Adipocyte (in vitro differentiated cells): ENCODE results near the gene DMRTA2.
A peak's percentile ranks its signal among the peaks of the same experiment; 100 is the strongest.

Experiments
- DNase-seq: peaks from one replicate; pipeline ENCODE4 v3.0.0-alpha.2; 2015; ENCODE audit warnings: low read depth
- H3K27me3 ChIP-seq: replicated peaks from 2 replicates; pipeline ENCODE4 v1.7.0; 2013; ENCODE audit warnings: mild to moderate bottlenecking, low read length, moderate library complexity; ENCODE audit not compliant: control insufficient read depth, insufficient read depth
- H3K36me3 ChIP-seq: 2 replicates; pipeline ENCODE4 v1.7.0; 2013; ENCODE audit warnings: low read length, mild to moderate bottlenecking, moderate library complexity; ENCODE audit not compliant: control insufficient read depth, insufficient read depth, severe bottlenecking
- H3K4me1 ChIP-seq: 2 replicates; pipeline ENCODE4 v1.7.0; 2013; ENCODE audit warnings: mild to moderate bottlenecking, low read length, moderate library complexity; ENCODE audit not compliant: control insufficient read depth, insufficient read depth
- H3K4me3 ChIP-seq: 2 replicates; pipeline ENCODE4 v1.7.0; 2013; ENCODE audit warnings: mild to moderate bottlenecking, low read length, moderate library complexity
- H3K9ac ChIP-seq: 2 replicates; pipeline ENCODE4 v1.7.0; 2013; ENCODE audit warnings: mild to moderate bottlenecking, low read length, moderate library complexity
- H3K9me3 ChIP-seq: 2 replicates; pipeline ENCODE4 v1.7.0; 2013; ENCODE audit warnings: mild to moderate bottlenecking, low read length, moderate library complexity; ENCODE audit not compliant: control insufficient read depth

Gene DMRTA2

DNA sequence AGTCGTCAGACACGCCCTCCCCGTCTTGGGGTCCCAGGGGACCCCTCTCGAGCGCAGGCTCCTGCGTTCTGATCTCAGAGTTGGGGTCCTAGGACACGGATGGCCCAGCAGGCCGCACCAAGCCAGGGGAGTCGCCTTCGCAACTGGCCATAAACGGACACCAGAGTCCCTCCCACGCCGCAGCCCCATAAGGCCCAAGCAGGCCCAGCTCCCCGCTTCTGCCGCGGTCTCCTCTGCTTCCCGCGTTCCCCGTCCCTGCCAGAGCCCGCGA lies 633 bp downstream of the DMRTA2 start:
- H3K4me3 ChIP-seq = no peak overlapping the region

GRCh38 chr1:50421768-50422674 lies 1.2 kb downstream of the DMRTA2 start:
- Histone ChIP-seq H3K27me3 (peaks cover 86% of the 10 kb centered on the region), H3K36me3 (no peaks in the 10 kb centered on the region), H3K9me3 (no peaks in the 10 kb centered on the region), H3K4me3 (no peak overlapping the region), H3K9ac (no peak overlapping the region), H3K4me1 (peaks cover 8% of the 10 kb centered on the region)
- no peak for DNase-seq

More for the DNA sequence above, 633 bp downstream of the DMRTA2 start:
- Histone ChIP-seq H3K9ac (no peak overlapping the region), H3K9me3 (no peaks in the 10 kb centered on the region), H3K36me3 (no peaks in the 10 kb centered on the region), H3K4me1 (peaks cover 8% of the 10 kb centered on the region), H3K27me3 (peaks cover 87% of the 10 kb centered on the region)
- DNase-seq = no peak

- Histone ChIP-seq H3K36me3 (no peaks in the 10 kb centered on the region), H3K4me3 (no peak overlapping the region), H3K9me3 (no peaks in the 10 kb centered on the region), H3K4me1 (peaks cover 11% of the 10 kb centered on the region), H3K27me3 (peaks cover 89% of the 10 kb centered on the region), H3K9ac (no peak overlapping the region)
- no peak for DNase-seq
Measured at GRCh38 chr1:50421366-50421748, 1.9 kb downstream of the DMRTA2 start.

DNA sequence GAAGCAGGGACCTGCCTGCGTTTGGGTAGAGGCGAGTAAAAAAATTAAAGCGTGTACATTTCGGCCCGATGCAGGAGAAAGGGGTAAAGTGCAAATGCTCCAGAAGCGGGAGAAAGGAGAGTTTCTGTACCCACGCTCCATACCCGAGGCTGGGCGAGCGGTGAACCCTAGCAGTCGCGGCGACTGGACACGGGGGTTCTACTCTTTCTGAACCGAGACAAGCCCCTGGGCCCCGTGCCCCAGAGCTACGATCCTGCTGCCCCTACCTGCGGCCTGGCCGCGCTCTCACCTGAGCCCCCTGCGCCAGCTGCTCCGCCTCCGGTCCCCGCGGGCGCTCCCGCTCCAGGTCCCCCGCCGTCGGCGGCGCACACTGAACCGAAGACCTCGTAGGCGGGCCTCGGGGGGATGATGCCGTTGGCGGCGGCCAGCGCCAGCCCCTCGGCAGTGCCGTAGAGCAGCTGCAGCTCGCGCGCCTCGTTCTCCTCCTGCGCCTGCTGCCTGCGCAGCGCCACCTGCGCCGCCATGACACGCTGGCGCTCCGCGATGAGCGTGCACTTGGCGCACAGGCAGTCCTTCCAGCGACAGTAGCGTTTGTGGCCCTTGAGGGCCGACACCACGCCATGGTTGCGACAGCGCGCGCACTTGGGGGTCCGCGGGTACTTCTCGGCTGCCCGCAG lies 2.4 kb downstream of the DMRTA2 start:
- peaks cover 11% of the 10 kb centered on the region for H3K4me1 ChIP-seq
- H3K27me3 ChIP-seq = peaks cover 89% of the 10 kb centered on the region
- H3K9me3 ChIP-seq = no peaks in the 10 kb centered on the region
- no peaks in the 10 kb centered on the region for H3K36me3 ChIP-seq
- no peak for DNase-seq
- H3K9ac ChIP-seq = no peak overlapping the region
- no peak overlapping the region for H3K4me3 ChIP-seq

- Histone ChIP-seq H3K4me1 (peaks cover 11% of the 10 kb centered on the region), H3K9me3 (no peaks in the 10 kb centered on the region), H3K27me3 (peaks cover 88% of the 10 kb centered on the region), H3K36me3 (no peaks in the 10 kb centered on the region), H3K9ac (no peak overlapping the region), H3K4me3 (no peak overlapping the region)
- no peak for DNase-seq
Measured at GRCh38 chr1:50419907-50420677, 3.2 kb downstream of the DMRTA2 start.

DNA sequence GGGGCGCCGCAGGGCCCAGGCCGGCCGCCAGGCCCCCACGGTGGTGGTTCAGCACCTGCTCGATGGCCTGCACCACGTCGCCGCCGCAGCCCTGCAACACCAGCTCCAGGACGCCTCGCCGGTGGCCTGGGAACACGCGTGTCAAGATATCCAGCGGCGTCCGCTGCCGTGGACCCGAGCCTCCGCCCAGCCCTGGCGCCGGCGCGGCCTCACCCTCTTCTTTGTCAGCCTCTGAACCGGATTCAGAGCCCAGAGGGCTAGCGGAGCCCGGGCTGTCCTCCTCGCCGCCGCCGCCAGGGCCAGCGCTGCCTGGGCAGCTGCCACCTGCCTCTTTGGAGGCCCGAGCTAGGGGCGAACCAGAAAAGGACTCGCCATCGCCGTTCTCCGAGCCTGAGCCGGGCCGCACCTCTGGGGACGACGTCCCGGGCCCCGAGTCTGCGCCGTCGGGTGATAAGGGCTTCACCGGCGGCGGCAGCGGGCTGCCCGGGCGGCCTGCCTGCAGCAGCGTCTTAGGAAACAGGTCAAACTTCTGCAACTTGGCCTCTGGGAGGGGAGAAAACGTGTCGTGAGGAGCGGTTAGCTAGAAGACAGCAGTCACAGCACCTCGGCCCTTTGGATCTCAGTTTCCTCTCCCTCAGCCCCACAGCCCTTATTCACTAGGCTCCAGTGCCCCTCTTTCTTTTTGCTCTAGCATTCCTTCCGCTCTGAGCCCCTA lies 3.9 kb downstream of the DMRTA2 start:
- no peak overlapping the region for H3K4me3 ChIP-seq
- H3K9me3 ChIP-seq = no peaks in the 10 kb centered on the region
- peaks cover 8% of the 10 kb centered on the region for H3K4me1 ChIP-seq
- peaks cover 88% of the 10 kb centered on the region for H3K27me3 ChIP-seq
- no peaks in the 10 kb centered on the region for H3K36me3 ChIP-seq
- DNase-seq = no peak
- H3K9ac ChIP-seq = no peak overlapping the region

DNA sequence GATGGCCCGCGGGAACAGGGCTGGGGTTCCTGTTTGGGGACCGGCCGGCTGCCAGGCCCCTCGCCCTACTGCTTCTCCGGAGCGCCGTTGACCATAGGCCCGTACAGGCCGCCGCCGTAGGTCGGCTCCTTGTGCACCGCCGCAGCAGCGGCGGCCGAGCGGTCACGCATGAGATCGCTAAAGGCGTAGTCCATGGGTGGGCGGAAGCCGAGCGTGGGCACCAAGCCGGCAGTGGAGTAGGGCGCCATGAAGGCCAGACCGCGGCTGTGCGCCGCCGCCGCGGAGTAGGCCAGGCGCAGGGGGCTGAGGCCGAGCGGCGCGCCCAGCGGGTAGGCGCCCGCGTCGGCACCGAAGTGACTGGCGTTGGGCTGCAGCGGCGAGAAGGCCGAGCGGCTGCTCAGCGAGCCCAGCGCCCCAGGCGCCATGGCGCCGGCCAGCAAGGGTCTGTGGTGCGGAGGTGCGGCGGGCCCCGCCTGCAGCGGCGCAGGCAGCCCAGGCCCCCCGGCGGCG lies 4.6 kb downstream of the DMRTA2 start:
- Histone ChIP-seq H3K27me3 (peaks cover 90% of the 10 kb centered on the region), H3K9ac (no peak overlapping the region), H3K36me3 (no peaks in the 10 kb centered on the region), H3K4me1 (peaks cover 7% of the 10 kb centered on the region), H3K4me3 (peak overlapping the region; percentile 63), H3K9me3 (peaks cover 5% of the 10 kb centered on the region)
- DNase-seq = peak; percentile 37

- H3K36me3 ChIP-seq = no peaks in the 10 kb centered on the region
- H3K9me3 ChIP-seq = peaks cover 8% of the 10 kb centered on the region
- no peak overlapping the region for H3K9ac ChIP-seq
- no peak for DNase-seq
- peaks cover 86% of the 10 kb centered on the region for H3K27me3 ChIP-seq
- H3K4me1 ChIP-seq = peaks cover 6% of the 10 kb centered on the region
- peak overlapping the region; percentile 63 for H3K4me3 ChIP-seq
Measured at GRCh38 chr1:50417946-50418599, 5.2 kb downstream of the DMRTA2 start.

- Histone ChIP-seq H3K9ac (no peak overlapping the region), H3K36me3 (no peaks in the 10 kb centered on the region), H3K27me3 (peaks cover 80% of the 10 kb centered on the region), H3K4me3 (no peak overlapping the region), H3K4me1 (peaks cover 3% of the 10 kb centered on the region), H3K9me3 (peaks cover 14% of the 10 kb centered on the region)
- DNase-seq = no peak
Measured at GRCh38 chr1:50417507-50417906, 5.7 kb downstream of the DMRTA2 start.

- Histone ChIP-seq H3K4me1 (peaks cover 3% of the 10 kb centered on the region), H3K27me3 (peaks cover 73% of the 10 kb centered on the region), H3K4me3 (peak overlapping the region; percentile 8), H3K36me3 (no peaks in the 10 kb centered on the region), H3K9ac (no peak overlapping the region), H3K9me3 (peaks cover 15% of the 10 kb centered on the region)
- DNase-seq = no peak
Measured at GRCh38 chr1:50416553-50417453, 6.4 kb downstream of the DMRTA2 start.
